GM12878 (cell line): ENCODE results near the gene ITM2C. TPM values are rescaled to one million over a fixed set of nuclear protein-coding genes. Genes with fewer than 3 reads are reported as not detected.

Source experiments
- ATAC-seq: fragments of 200-7000 bp; cut with Tn5 transposase; 3 replicates; pipeline ENCODE4 v1.9.1; 2020; ENCODE audit warnings: mild to moderate bottlenecking, moderate library complexity
- BruUV-seq: library from RNA; stranded (reverse); fragments of 400-500 nt; replicated peaks from 2 replicates; lab custom pipeline; 2021; lab: Mats Ljungman, UMichigan
- CTCF ChIA-PET: fragments of 300-600 bp; sonication (Branson Sonifier 250); formaldehyde crosslinking; extraction: SDS; loops from one replicate; lab custom pipeline; 2021; ENCODE audit warnings: inconsistent platforms; lab: Yijun Ruan, JAX
- POLR2A ChIA-PET: fragments of 350-600 bp; formaldehyde crosslinking; extraction: SDS; loops from one replicate; lab custom pipeline; 2021; ENCODE audit warnings: inconsistent platforms; lab: Charles Lee
- RAD21 ChIA-PET: fragments of 300-600 bp; sonication (Branson Sonifier 250); formaldehyde crosslinking; loops from one replicate; lab custom pipeline; 2023; ENCODE audit warnings: antibody characterized with exemption; ENCODE audit not compliant: unreplicated experiment; lab: Charles Lee
- SMC1A ChIA-PET: fragments of 300-600 bp; sonication (Branson Sonifier 250); formaldehyde crosslinking; loops from one replicate; lab custom pipeline; 2023; ENCODE audit not compliant: unreplicated experiment, uncharacterized antibody; lab: Charles Lee
- DNase-seq: peaks from one replicate; pipeline ENCODE4 v3.0.0-alpha.2; 2011; ENCODE audit warnings: low read depth, low spot score
- FAIRE-seq: peaks from 3 replicates; lab custom pipeline; 2011; peaks lifted over from hg19 to GRCh38; lab: Jason Lieb, UNC
- H2AFZ ChIP-seq: 2 replicates; pipeline ENCODE4 v1.6.0; 2011; ENCODE audit warnings: low read depth, low read length, control low read depth; ENCODE audit not compliant: control insufficient read depth
- H3K27ac ChIP-seq: 2 replicates; pipeline ENCODE4 v1.5.1; 2011; ENCODE audit warnings: control low read depth; ENCODE audit not compliant: control insufficient read depth, insufficient read depth
- H3K27me3 ChIP-seq, 2 experiments: replicated peaks in 1 of 2; 2 replicates each; pipeline versions ENCODE4 v1.6.0 to v1.6.1; 2011; ENCODE audit warnings: low read length in 1 of 2; ENCODE audit not compliant: control insufficient read depth in 2 of 2, insufficient read depth in 2 of 2
- H3K36me3 ChIP-seq, 2 experiments: 2 replicates each; pipeline ENCODE4 v1.5.1; 2011; ENCODE audit warnings: low read length in 1 of 2; ENCODE audit not compliant: control insufficient read depth in 2 of 2, insufficient read depth in 2 of 2
- H3K4me1 ChIP-seq: 2 replicates; pipeline ENCODE4 v1.6.1; 2011; ENCODE audit warnings: mild to moderate bottlenecking, low read length, moderate library complexity, mixed read lengths; ENCODE audit not compliant: control insufficient read depth, insufficient read depth
- H3K4me2 ChIP-seq: 2 replicates; pipeline ENCODE4 v1.6.0; 2011; ENCODE audit warnings: control low read depth; ENCODE audit not compliant: control insufficient read depth, insufficient read depth
- H3K4me3 ChIP-seq: fragments of 200-600 bp; sonication (generic); 2 replicates; pipeline ENCODE4 v1.5.1; 2016
- H3K79me2 ChIP-seq: 2 replicates; pipeline ENCODE4 v1.6.0; 2011; ENCODE audit warnings: low read length; ENCODE audit not compliant: control insufficient read depth, insufficient read depth
- H3K9ac ChIP-seq: 2 replicates; pipeline ENCODE4 v1.8.0; 2011; ENCODE audit warnings: low read length, control low read depth, mixed read lengths; ENCODE audit not compliant: control insufficient read depth, insufficient read depth
- H3K9me3 ChIP-seq: replicated peaks from 3 replicates; pipeline ENCODE4 v1.5.1; 2011; ENCODE audit warnings: mild to moderate bottlenecking, low read length; ENCODE audit not compliant: control insufficient read depth, insufficient read depth
- H4K20me1 ChIP-seq: 2 replicates; pipeline ENCODE4 v1.6.0; 2011; ENCODE audit not compliant: control insufficient read depth, insufficient read depth
- ATF7 ChIP-seq: fragments of 450-650 bp; IDR thresholded peaks from 2 replicates; pipeline ENCODE4 v1.6.1; 2016; ENCODE audit warnings: low read depth, mild to moderate bottlenecking
- BACH1 ChIP-seq: fragments of 450-650 bp; IDR thresholded peaks from 2 replicates; pipeline ENCODE4 v1.6.1; 2017; ENCODE audit warnings: mild to moderate bottlenecking, borderline replicate concordance
- BCL11A ChIP-seq: IDR thresholded peaks from 2 replicates; pipeline ENCODE4 v1.6.1; 2011; ENCODE audit warnings: low read depth, low read length
- POLR2AphosphoS2 ChIP-seq: IDR thresholded peaks from 2 replicates; pipeline ENCODE4 v1.6.1; 2011; ENCODE audit warnings: low read depth, mild to moderate bottlenecking, low read length, improper control_type of control experiment, moderate library complexity
- SRF ChIP-seq, 2 experiments: IDR thresholded peaks; 2 replicates each; pipeline ENCODE4 v1.6.1; 2011; ENCODE audit warnings: low read depth in 2 of 2, low read length in 2 of 2, mild to moderate bottlenecking in 1 of 2, moderate library complexity in 1 of 2
- WGBS: methylation state at CpG from one replicate; pipeline ENCODE4 v1.1.6; 2016; ENCODE audit warnings: low lambda C conversion rate; ENCODE audit not compliant: insufficient replicate concordance, insufficient coverage; ENCODE audit errors: missing lambda C conversion rate; 5-methylcytosine and 5-hydroxymethylcytosine counted together
- in situ Hi-C: fragments of 300-500 bp; cut with MboI; formaldehyde crosslinking; loops from 9 replicates; pipeline ENCODE4 v1.14.3; 2018; ENCODE audit warnings: mixed read lengths
- intact Hi-C: fragments of 100-400 bp; cut with micrococcal nuclease; formaldehyde crosslinking; loops from one replicate; pipeline ENCODE4 v1.14.2; 2022; ENCODE audit not compliant: unreplicated experiment
- polyA plus RNA-seq, 11 experiments: library from polyadenylated mRNA; depleted of rRNA in 4 of 11; unstranded in 6 of 11; stranded (reverse) in 5 of 11; fragments of >200 nt; fragmentation: Nextera tagmentation in 4 of 11; fragmentation: Illumina TruSeq in 1 of 11; extraction: Ambion mirVana in 4 of 11; extraction: Trizol in 1 of 11; gene quantifications; 1 replicate in 1 of 11; 2 replicates in 10 of 11; pipeline versions ENCODE4 v1.2.1 to v1.2.3, GENCODE V29; 2011 to 2016; ENCODE audit warnings: inconsistent platforms in 2 of 11, missing spikeins in 2 of 11, low read depth in 1 of 11
- total RNA-seq, 4 experiments: library from RNA; depleted of rRNA in 3 of 4; stranded (reverse); fragments of >200 nt in 3 of 4; fragmentation: Illumina TruSeq in 1 of 4; extraction: Trizol in 1 of 4; gene quantifications; 2 replicates each; pipeline versions ENCODE4 v1.2.1 to v1.2.3, GENCODE V29; 2013 to 2021
- TF ChIP-seq, protein P1 (sequence below): fragments of 450-650 bp; IDR thresholded peaks from 2 replicates; pipeline ENCODE4 v1.6.1; 2017; ENCODE audit warnings: borderline replicate concordance

Gene ITM2C
- total and polyA plus RNA-seq, 10 of the 15 experiments (the other 5 are each of a cell fraction or from before 2014, with no cell fraction given): 5.4 to 195 (median 149) TPM

DNA sequence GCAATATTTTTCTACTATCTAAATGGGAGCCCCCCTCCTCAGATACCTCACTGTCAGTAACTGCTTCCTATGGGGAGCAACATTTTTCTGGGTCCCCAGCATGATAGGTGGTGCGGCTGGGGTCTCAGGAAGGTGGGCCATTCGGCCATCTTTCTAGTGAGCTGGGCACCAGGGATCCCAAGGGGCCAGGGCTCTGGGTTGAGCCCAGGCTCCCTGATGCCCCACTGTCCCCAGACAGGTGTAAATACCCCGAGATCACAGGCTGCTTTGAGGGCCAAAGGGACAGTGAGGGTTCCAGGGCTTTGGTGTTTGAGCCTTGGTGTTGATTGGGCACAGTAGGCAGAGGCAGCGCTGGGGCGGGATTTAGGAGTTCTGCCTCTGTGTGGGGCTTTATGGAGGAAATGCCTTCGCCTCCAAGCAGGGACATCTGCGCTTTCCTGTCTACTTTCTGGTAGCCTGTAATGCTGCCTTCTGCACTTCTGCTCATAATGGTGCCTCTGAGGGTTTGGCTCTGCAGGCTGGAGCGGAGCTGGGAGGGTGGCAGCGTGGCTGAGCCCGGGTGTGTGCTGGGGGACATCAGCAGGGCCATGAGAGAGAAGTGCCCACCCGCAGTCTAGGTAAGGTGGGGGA, 5.3 kb downstream of the ITM2C start (continued):
- TF ChIP-seq, protein P1, sequence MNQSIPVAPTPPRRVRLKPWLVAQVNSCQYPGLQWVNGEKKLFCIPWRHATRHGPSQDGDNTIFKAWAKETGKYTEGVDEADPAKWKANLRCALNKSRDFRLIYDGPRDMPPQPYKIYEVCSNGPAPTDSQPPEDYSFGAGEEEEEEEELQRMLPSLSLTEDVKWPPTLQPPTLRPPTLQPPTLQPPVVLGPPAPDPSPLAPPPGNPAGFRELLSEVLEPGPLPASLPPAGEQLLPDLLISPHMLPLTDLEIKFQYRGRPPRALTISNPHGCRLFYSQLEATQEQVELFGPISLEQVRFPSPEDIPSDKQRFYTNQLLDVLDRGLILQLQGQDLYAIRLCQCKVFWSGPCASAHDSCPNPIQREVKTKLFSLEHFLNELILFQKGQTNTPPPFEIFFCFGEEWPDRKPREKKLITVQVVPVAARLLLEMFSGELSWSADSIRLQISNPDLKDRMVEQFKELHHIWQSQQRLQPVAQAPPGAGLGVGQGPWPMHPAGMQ: no peak

DNA sequence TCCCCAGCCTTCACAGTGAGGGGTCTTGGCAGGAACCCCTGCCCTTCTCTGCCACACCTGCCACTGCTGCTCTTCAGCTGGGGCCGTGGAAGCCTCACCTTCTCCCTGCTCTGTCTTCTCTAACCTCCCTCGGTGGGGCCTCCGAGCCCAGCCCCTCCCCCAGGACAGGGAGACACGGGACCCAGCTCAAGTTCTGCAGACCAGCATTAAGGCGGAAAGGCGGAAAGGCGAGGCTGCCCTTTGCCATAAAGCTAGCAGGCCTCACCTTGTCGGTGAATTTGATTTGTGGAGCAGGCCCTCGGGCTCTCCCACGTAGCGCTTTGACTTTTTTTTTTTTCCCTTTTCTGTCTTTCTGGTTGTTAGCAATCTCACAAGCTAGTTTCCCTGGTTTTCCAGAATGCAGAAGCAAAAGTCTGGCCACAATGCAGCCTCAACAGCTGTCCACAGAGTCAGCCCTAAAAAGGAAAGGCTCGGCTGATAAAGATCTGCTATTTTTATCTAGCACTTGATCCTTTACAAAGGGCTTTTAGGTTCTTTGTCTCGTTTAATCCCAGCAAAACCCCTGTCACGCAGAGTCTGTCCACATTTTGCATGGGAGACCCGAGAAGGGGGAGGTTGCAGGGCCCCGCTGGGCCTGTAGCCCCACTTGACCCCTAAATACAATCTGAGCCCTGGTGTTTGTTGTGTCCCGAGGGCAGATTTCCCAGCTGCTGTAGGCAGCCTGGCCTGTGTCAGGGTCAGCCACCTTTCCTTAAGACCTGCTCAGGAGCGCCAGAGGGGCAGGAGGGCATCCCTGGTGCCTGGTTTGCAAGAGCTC, 6.0 kb downstream of the ITM2C start:
- H3K79me2 ChIP-seq: peaks cover 3% of the 10 kb centered on the region; the same call in 1 of the 2 replicates
- peak overlapping the region; percentile 41 for H3K4me2 ChIP-seq
- no peaks in the 10 kb centered on the region for H3K36me3 ChIP-seq
- POLR2A ChIA-PET: interaction anchor here (3.7 kb wide), 1 partner anchor 54 kb away, joined by 19 read pairs; the partner anchor contains the start of gene GPR55
- CTCF ChIA-PET: interaction anchor here (0.6 to 3.1 kb wide), 7 partner anchors 20 to 843 kb away, joined by 3 to 12 read pairs (median 3); no protein-coding TSS in a partner anchor
- peak overlapping the region; percentile 22; the same call in 1 of the 2 replicates for H3K4me3 ChIP-seq
- BruUV-seq: no TSS peak
- RAD21 ChIA-PET: interaction anchor here (0.6 to 0.9 kb wide), 3 partner anchors 17 to 56 kb away, joined by 3 read pairs; no protein-coding TSS in a partner anchor
- no peak for DNase-seq
- peak; percentile 13 for FAIRE-seq
- H2AFZ ChIP-seq: no peak overlapping the region
- H3K27me3 ChIP-seq: no peaks in the 10 kb centered on the region
- H3K4me1 ChIP-seq: peaks cover 62% of the 10 kb centered on the region
- SMC1A ChIA-PET: interaction anchor here (0.7 to 1.4 kb wide), 4 partner anchors 10 to 53 kb away, joined by 3 read pairs; no protein-coding TSS in a partner anchor
- no peak overlapping the region for H3K27ac ChIP-seq
- no peaks in the 10 kb centered on the region for H3K9me3 ChIP-seq
- H4K20me1 ChIP-seq: no peaks in the 10 kb centered on the region
- no peak for ATAC-seq
- in situ Hi-C loops: no loop called here
- intact Hi-C loops: no loop called here
- TF ChIP-seq SRF (IDR thresholded peaks at IDR 0.05; ENCODE audit: low read depth in 2 of 2, low read length in 2 of 2) (0 out of 4 replicates have a peak, but pooled peaks of 1 of the 2 experiments have one; percentile 28), BACH1 (no peak), BCL11A (no peak), ATF7 (no peak), POLR2AphosphoS2 (no peak)
- H3K9ac ChIP-seq: no peak overlapping the region
- 82% methylated on average over 18 of the region's 18 CpGs for WGBS
